Measurements from ENCODE around the gene LMF1. TPM values are rescaled to one million over a fixed set of nuclear protein-coding genes. Genes with fewer than 3 reads are reported as not detected.

Gene LMF1
- total RNA-seq, 4 donors from 2014 or later: 23.2 to 97.8 (median 89.1) TPM

DNA sequence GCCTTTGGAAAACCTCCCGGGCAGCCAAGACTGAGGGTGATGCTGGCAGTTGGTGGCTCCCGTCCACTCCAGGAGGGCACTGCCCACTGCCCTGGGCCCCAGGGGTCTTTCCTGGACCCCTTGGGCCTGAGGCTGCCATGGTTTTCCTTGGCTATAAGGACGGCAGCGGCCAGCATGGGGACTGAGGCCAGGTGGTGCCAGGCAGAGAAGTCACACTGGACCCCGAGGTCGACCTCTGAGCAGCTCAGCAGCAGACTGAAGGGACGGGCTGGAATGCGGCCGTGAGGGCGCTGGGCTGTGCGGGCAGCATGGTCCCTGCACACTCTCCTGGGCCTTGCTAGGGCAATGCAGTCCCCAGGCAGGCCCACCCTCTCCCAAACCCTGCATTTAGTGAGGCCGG, 114.7 kb downstream of the LMF1 start:
- no peak for TF ChIP-seq POLR2A (IDR thresholded peaks at IDR 0.05)
- TF ChIP-seq, protein P1, sequence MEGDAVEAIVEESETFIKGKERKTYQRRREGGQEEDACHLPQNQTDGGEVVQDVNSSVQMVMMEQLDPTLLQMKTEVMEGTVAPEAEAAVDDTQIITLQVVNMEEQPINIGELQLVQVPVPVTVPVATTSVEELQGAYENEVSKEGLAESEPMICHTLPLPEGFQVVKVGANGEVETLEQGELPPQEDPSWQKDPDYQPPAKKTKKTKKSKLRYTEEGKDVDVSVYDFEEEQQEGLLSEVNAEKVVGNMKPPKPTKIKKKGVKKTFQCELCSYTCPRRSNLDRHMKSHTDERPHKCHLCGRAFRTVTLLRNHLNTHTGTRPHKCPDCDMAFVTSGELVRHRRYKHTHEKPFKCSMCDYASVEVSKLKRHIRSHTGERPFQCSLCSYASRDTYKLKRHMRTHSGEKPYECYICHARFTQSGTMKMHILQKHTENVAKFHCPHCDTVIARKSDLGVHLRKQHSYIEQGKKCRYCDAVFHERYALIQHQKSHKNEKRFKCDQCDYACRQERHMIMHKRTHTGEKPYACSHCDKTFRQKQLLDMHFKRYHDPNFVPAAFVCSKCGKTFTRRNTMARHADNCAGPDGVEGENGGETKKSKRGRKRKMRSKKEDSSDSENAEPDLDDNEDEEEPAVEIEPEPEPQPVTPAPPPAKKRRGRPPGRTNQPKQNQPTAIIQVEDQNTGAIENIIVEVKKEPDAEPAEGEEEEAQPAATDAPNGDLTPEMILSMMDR (IDR thresholded peaks at IDR 0.05): no peak
- DNase-seq: no peak
- 95 to 97% methylated on average over 6 to 10 of the region's 12 CpGs for WGBS, 2 donors
- H3K36me3 ChIP-seq: no peaks in the 10 kb centered on the region
- no peaks in the 10 kb centered on the region for H3K9me3 ChIP-seq
- H3K27me3 ChIP-seq: no peaks in the 10 kb centered on the region
- H3K4me1 ChIP-seq: no peaks in the 10 kb centered on the region
- H3K27ac ChIP-seq: no peak overlapping the region
- intact Hi-C loops (cut with DNase I): no loop called here
- no peak overlapping the region for H3K4me3 ChIP-seq (replicated peaks in 1 of 3)

- Histone ChIP-seq H3K9me3 (no peaks in the 10 kb centered on the region), H3K4me3 (replicated peaks in 1 of 3) (no peak overlapping the region), H3K4me1 (no peaks in the 10 kb centered on the region), H3K27me3 (no peaks in the 10 kb centered on the region), H3K36me3 (no peaks in the 10 kb centered on the region), H3K27ac (no peak overlapping the region)
- TF ChIP-seq POLR2A (IDR thresholded peaks at IDR 0.05): no peak
- TF ChIP-seq, protein P1 (IDR thresholded peaks at IDR 0.05): no peak
- 79 to 93% methylated on average over 2 to 13 of the region's 13 CpGs for WGBS, 2 donors
- intact Hi-C loops (cut with DNase I): no loop called here
- no peak for DNase-seq
Observed at GRCh38 chr16:855471-855870, 115.3 kb downstream of the LMF1 start.

- no peak for TF ChIP-seq POLR2A (IDR thresholded peaks at IDR 0.05)
- TF ChIP-seq, protein P1 (IDR thresholded peaks at IDR 0.05): no peak
- WGBS, 2 donors: 90 to 93% methylated on average over 8 to 10 of the region's 23 CpGs
- Histone ChIP-seq H3K27ac (no peak overlapping the region), H3K4me3 (replicated peaks in 1 of 3) (no peak overlapping the region), H3K36me3 (no peaks in the 10 kb centered on the region), H3K4me1 (no peaks in the 10 kb centered on the region), H3K27me3 (no peaks in the 10 kb centered on the region), H3K9me3 (no peaks in the 10 kb centered on the region)
- intact Hi-C loops (cut with DNase I): no loop called here
- DNase-seq: no peak
Observed at GRCh38 chr16:854808-855410, 115.9 kb downstream of the LMF1 start.

DNA sequence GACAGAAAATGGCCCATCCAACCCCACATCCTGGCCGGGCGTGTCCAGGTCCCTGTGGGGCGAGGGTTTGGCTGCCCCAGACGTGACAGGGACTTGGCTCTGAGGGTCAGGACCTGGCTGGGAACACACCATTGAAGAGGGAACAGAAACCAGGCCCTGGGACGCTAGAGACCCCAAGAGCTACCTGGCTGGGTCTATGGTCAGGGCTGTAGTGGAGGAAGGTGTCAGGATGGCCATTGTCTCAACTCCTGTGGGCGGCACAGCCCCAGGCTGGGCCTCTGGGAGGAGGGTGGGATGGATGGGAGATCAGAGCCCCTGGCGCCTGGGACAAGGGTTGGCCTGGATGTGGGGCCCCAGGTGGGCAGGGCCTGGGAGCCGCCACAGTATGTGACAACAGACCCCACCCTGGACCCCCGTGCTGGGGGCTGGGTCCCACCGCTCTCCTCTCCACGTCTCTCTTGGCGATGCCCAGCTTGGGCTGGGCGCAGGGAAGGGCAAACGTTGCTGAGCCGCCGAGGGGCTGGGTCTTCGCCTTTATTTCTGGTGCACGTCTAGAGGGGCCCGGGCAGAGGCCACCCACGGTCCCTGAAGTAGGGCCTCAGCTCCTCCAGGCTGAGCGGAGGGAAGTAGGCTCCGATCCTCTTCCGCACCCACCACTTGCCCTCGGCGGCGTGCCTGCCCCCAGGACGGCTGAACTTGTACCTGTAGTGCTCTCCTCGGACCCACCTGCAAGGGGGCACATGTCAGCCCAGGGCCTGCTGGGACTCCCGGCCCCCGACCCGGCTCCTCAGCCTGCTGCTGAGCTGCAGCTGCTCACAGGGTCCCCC, 116.6 kb downstream of the LMF1 start:
- intact Hi-C loops (cut with DNase I): no loop called here
- H3K36me3 ChIP-seq: no peaks in the 10 kb centered on the region
- 91 to 95% methylated on average over 25 of the region's 31 CpGs for WGBS, 2 donors
- no peak overlapping the region for H3K27ac ChIP-seq
- H3K27me3 ChIP-seq: no peaks in the 10 kb centered on the region
- H3K9me3 ChIP-seq: no peaks in the 10 kb centered on the region
- no peak for DNase-seq
- H3K4me3 ChIP-seq (replicated peaks in 1 of 3): no peak overlapping the region
- no peaks in the 10 kb centered on the region for H3K4me1 ChIP-seq
- TF ChIP-seq, protein P1 (IDR thresholded peaks at IDR 0.05): no peak
- TF ChIP-seq POLR2A (IDR thresholded peaks at IDR 0.05): no peak

DNA sequence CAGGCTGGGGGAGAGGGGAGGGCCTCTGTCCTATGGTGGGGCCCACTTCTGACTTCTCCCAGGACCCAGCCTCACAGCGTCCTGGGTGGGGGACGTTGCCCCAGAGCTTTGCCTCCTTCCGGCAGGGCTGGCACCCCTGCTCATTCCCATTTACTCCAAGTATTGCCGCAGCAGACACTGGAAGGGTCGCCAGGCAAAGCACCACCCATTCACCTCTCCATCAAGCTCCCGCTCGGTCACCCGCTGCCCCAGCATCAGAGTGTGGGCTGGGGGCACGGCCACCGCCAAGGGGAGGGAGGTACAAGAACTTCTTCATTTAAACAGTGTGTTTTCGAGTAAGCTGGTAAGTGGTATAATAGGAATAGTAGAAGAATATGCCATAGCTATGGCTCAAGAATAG, 117.5 kb downstream of the LMF1 start:
- no peak for DNase-seq
- TF ChIP-seq, protein P1 (IDR thresholded peaks at IDR 0.05): no peak
- TF ChIP-seq POLR2A (IDR thresholded peaks at IDR 0.05): no peak
- Histone ChIP-seq H3K27me3 (no peaks in the 10 kb centered on the region), H3K4me1 (no peaks in the 10 kb centered on the region), H3K9me3 (no peaks in the 10 kb centered on the region), H3K27ac (no peak overlapping the region), H3K36me3 (no peaks in the 10 kb centered on the region), H3K4me3 (replicated peaks in 1 of 3) (no peak overlapping the region)
- 84 to 89% methylated on average over 11 of the region's 11 CpGs for WGBS, 2 donors
- intact Hi-C loops (cut with DNase I): no loop called here
